ENCODE results near the gene LIME1.

The LIME1 gene

GRCh38 chr20:63744574-63745423 lies 8.3 kb downstream of the LIME1 start:
- no peak for TF ChIP-seq CTCF (IDR thresholded peaks at IDR 0.05; ENCODE audit: low read depth, low read length)
- no peak overlapping the region for H3K4me3 ChIP-seq (replicated peaks in 1 of 2; ENCODE audit: low read depth in 2 of 2, low read length in 2 of 2)
- DNase-seq (ENCODE audit: low read depth in 2 of 2), result no peak

GRCh38 chr20:63745424-63745805 lies 9.0 kb downstream of the LIME1 start:
- no peak overlapping the region for H3K4me3 ChIP-seq (replicated peaks in 1 of 2; ENCODE audit: low read depth in 2 of 2, low read length in 2 of 2)
- TF ChIP-seq CTCF (IDR thresholded peaks at IDR 0.05; ENCODE audit: low read depth, low read length), result no peak
- DNase-seq (ENCODE audit: low read depth in 2 of 2), result no peak

- H3K4me3 ChIP-seq (replicated peaks in 1 of 2; ENCODE audit: low read depth in 2 of 2, low read length in 2 of 2), result no peak overlapping the region
- TF ChIP-seq CTCF (IDR thresholded peaks at IDR 0.05; ENCODE audit: low read depth, low read length), result no peak
- DNase-seq (ENCODE audit: low read depth in 2 of 2), result no peak
Observed at GRCh38 chr20:63745961-63746731, 9.7 kb downstream of the LIME1 start.

- no peak overlapping the region for H3K4me3 ChIP-seq (replicated peaks in 1 of 2; ENCODE audit: low read depth in 2 of 2, low read length in 2 of 2)
- DNase-seq (ENCODE audit: low read depth in 2 of 2), result no peak
- no peak for TF ChIP-seq CTCF (IDR thresholded peaks at IDR 0.05; ENCODE audit: low read depth, low read length)
Observed at GRCh38 chr20:63746751-63747315, 10.4 kb downstream of the LIME1 start.

- no peak for DNase-seq (ENCODE audit: low read depth in 2 of 2)
- no peak for TF ChIP-seq CTCF (IDR thresholded peaks at IDR 0.05; ENCODE audit: low read depth, low read length)
Observed at GRCh38 chr20:63747622-63748069, 11.2 kb downstream of the LIME1 start.

GRCh38 chr20:63748070-63748933 lies 11.8 kb downstream of the LIME1 start:
- H3K4me3 ChIP-seq (replicated peaks in 1 of 2; ENCODE audit: low read depth in 2 of 2, low read length in 2 of 2), result no peak overlapping the region
- no peak for DNase-seq (ENCODE audit: low read depth in 2 of 2)
- TF ChIP-seq CTCF (IDR thresholded peaks at IDR 0.05; ENCODE audit: low read depth, low read length), result no peak

More at GRCh38 chr20:63747622-63748069, 11.2 kb downstream of the LIME1 start:
- no peak overlapping the region for H3K4me3 ChIP-seq (replicated peaks in 1 of 2; ENCODE audit: low read depth in 2 of 2, low read length in 2 of 2)

Data from cardiac fibroblast (primary cell).